ENCODE measurements around the gene CD248. TPM values are rescaled to one million over a fixed set of nuclear protein-coding genes. Genes with fewer than 3 reads are reported as not detected.
"Not testable (repeated sequence)": the region's sequence is repeated elsewhere in the genome, so short reads cannot be mapped to it uniquely, and the experiment has no call there.

The CD248 gene
- total RNA-seq, 1 donor from 2014 or later, result 193 TPM

- Histone ChIP-seq H3K9me3 (no peaks in the 10 kb centered on the region), H3K36me3 (peaks cover 9 to 25% of the 10 kb centered on the region in 2 donors), H3K27ac (no peak overlapping the region), H3K4me3 (no peak overlapping the region), H3K4me1 (peaks cover 2 to 20% of the 10 kb centered on the region in 2 donors), H3K27me3 (no peaks in the 10 kb centered on the region)
- no peak for DNase-seq (ENCODE audit: low spot score in 2 of 2)
- intact Hi-C loops (cut with DNase I), result no loop called here
- TF ChIP-seq, protein P1, sequence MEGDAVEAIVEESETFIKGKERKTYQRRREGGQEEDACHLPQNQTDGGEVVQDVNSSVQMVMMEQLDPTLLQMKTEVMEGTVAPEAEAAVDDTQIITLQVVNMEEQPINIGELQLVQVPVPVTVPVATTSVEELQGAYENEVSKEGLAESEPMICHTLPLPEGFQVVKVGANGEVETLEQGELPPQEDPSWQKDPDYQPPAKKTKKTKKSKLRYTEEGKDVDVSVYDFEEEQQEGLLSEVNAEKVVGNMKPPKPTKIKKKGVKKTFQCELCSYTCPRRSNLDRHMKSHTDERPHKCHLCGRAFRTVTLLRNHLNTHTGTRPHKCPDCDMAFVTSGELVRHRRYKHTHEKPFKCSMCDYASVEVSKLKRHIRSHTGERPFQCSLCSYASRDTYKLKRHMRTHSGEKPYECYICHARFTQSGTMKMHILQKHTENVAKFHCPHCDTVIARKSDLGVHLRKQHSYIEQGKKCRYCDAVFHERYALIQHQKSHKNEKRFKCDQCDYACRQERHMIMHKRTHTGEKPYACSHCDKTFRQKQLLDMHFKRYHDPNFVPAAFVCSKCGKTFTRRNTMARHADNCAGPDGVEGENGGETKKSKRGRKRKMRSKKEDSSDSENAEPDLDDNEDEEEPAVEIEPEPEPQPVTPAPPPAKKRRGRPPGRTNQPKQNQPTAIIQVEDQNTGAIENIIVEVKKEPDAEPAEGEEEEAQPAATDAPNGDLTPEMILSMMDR (IDR thresholded peaks at IDR 0.05), result no peak
Observed at GRCh38 chr11:66280428-66280827, 36.4 kb downstream of the CD248 start.

- Histone ChIP-seq H3K4me1 (peaks cover 2 to 20% of the 10 kb centered on the region in 2 donors), H3K4me3 (no peak overlapping the region), H3K9me3 (no peaks in the 10 kb centered on the region), H3K27me3 (no peaks in the 10 kb centered on the region), H3K27ac (no peak overlapping the region), H3K36me3 (peaks cover 21 to 25% of the 10 kb centered on the region in 2 donors)
- no peak for DNase-seq (ENCODE audit: low spot score in 2 of 2)
- intact Hi-C loops (cut with DNase I), result no loop called here
- TF ChIP-seq, protein P1 (IDR thresholded peaks at IDR 0.05), result no peak
Observed at GRCh38 chr11:66279092-66279734, 37.6 kb downstream of the CD248 start.

- Histone ChIP-seq H3K27ac (no peak overlapping the region), H3K4me1 (peaks cover 2 to 20% of the 10 kb centered on the region in 2 donors), H3K4me3 (peak overlapping the region; percentile 34 to 42), H3K9me3 (no peaks in the 10 kb centered on the region), H3K36me3 (peaks cover 26 to 30% of the 10 kb centered on the region in 2 donors), H3K27me3 (no peaks in the 10 kb centered on the region)
- DNase-seq (ENCODE audit: low spot score in 2 of 2), result no peak
- TF ChIP-seq, protein P1 (IDR thresholded peaks at IDR 0.05), result no peak
- intact Hi-C loops (cut with DNase I), result no loop called here
Observed at GRCh38 chr11:66278363-66279091, 38.3 kb downstream of the CD248 start.

- TF ChIP-seq, protein P1 (IDR thresholded peaks at IDR 0.05), result no peak
- Histone ChIP-seq H3K9me3 (no peaks in the 10 kb centered on the region), H3K27ac (peak within 1 kb of the TSS; percentile 22 to 40), H3K4me3 (peak within 1 kb of the TSS; percentile 42 to 56), H3K27me3 (no peaks in the 10 kb centered on the region), H3K36me3 (peaks cover 34 to 38% of the 10 kb centered on the region in 2 donors), H3K4me1 (peaks cover 2 to 17% of the 10 kb centered on the region in 2 donors)
- DNase-seq (ENCODE audit: low spot score in 2 of 2), result no peak
- intact Hi-C loops (cut with DNase I), result no loop called here
Observed at GRCh38 chr11:66277471-66278362, 39.1 kb downstream of the CD248 start, which contains the start of gene CNIH2. TSS of gene CNIH2 (plus strand) at chr11:66278175. CDS start at chr11:66278457, 282 bp downstream.

DNA sequence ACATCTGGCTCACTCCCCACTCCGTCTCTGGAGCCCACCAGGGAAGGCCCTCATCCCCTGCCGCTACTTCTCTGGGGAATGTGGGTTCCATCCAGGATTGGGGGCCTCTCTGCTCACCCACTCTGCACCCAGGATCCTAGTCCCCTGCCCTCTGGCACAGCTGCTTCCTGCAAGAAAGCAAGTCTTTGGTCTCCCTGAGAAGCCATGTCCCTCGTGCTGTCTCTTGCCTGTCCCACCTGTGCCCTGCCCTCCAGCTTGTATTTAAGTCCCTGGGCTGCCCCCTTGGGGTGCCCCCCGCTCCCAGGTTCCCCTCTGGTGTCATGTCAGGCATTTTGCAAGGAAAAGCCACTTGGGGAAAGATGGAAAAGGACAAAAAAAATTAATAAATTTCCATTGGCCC lies 39.8 kb downstream of the CD248 start:
- peaks cover 41 to 45% of the 10 kb centered on the region in 2 donors for H3K36me3 ChIP-seq
- H3K27me3 ChIP-seq; H3K4me3 ChIP-seq; DNase-seq (ENCODE audit: low spot score in 2 of 2); intact Hi-C loops (cut with DNase I); H3K9me3 ChIP-seq: not testable (repeated sequence)
- H3K27ac ChIP-seq, result peak overlapping the region in 1 of 2 donors; percentile 40
- H3K4me1 ChIP-seq, result peaks cover 2 to 10% of the 10 kb centered on the region in 2 donors

GRCh38 chr11:66276619-66277018 lies 40.2 kb downstream of the CD248 start:
- H3K9me3 ChIP-seq; H3K27ac ChIP-seq; intact Hi-C loops (cut with DNase I); H3K4me1 ChIP-seq; DNase-seq (ENCODE audit: low spot score in 2 of 2); H3K4me3 ChIP-seq; H3K27me3 ChIP-seq: not testable (repeated sequence)
- peaks cover 45 to 49% of the 10 kb centered on the region in 2 donors for H3K36me3 ChIP-seq
